Neural crest cell (in vitro differentiated cells): ENCODE results near the gene EDIL3. TPM values are rescaled to one million over a fixed set of nuclear protein-coding genes. Genes with fewer than 3 reads are reported as not detected.

Experiments used
- DNase-seq: peaks from one replicate; pipeline ENCODE4 v3.0.0; 2021; ENCODE audit warnings: low read depth, mixed read lengths, low spot score
- H3K27ac Mint-ChIP-seq: one replicate; pipeline ENCODE4 v1.8.0; 2021; ENCODE audit warnings: mild to moderate bottlenecking, mixed read lengths; ENCODE audit not compliant: unreplicated experiment
- H3K27me3 Mint-ChIP-seq: 2 replicates; pipeline ENCODE4 v1.8.0; 2021; ENCODE audit warnings: low read depth, mild to moderate bottlenecking, mixed read lengths
- H3K36me3 Mint-ChIP-seq: 2 replicates; pipeline ENCODE4 v1.8.0; 2021; ENCODE audit warnings: low read depth, mild to moderate bottlenecking, mixed read lengths
- H3K4me1 Mint-ChIP-seq: 2 replicates; pipeline ENCODE4 v1.8.0; 2021; ENCODE audit warnings: mixed read lengths
- H3K4me3 Mint-ChIP-seq: one replicate; pipeline ENCODE4 v1.8.0; 2021; ENCODE audit warnings: mild to moderate bottlenecking, mixed read lengths
- H3K9me3 Mint-ChIP-seq: 2 replicates; pipeline ENCODE4 v1.8.0; 2021; ENCODE audit warnings: mixed read lengths
- total RNA-seq: library from RNA; stranded (reverse); gene quantifications from 2 replicates; pipeline ENCODE4 v1.2.1, GENCODE V29; 2021
- TF ChIP-seq, protein P1 (sequence below): fragments of 200-600 bp; sonication (generic); conservative IDR thresholded peaks from 2 replicates; pipeline ENCODE4 v1.5.0; 2021; ENCODE audit warnings: antibody characterized with exemption, mild to moderate bottlenecking

EDIL3 gene
- total RNA-seq, 1 donor from 2014 or later = 1.2 TPM

DNA sequence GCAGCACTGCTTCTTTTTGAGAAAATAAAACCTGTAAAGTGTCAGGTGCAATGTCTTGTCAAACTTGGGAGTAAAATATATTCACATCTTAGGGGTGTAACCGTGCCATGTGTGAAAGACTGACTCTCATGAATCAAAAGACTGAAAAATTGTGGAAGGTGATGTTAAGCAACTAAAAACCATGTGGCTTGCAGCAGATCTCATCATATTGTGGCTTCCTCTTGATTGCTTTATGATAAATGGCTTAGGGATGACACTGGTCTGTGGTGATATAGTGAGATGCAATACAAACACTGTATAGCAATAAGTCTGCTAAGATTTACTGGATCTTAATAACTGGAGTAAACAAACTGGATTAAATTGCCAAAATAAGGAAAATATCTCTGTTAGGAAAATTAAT, 321.6 kb downstream of the EDIL3 start:
- Mint-ChIP-seq H3K4me1 (no peaks in the 10 kb centered on the region), H3K9me3 (no peaks in the 10 kb centered on the region), H3K4me3 (no peak overlapping the region), H3K27me3 (no peaks in the 10 kb centered on the region), H3K27ac (no peak overlapping the region), H3K36me3 (no peaks in the 10 kb centered on the region)
- DNase-seq = no peak
- TF ChIP-seq, protein P1, sequence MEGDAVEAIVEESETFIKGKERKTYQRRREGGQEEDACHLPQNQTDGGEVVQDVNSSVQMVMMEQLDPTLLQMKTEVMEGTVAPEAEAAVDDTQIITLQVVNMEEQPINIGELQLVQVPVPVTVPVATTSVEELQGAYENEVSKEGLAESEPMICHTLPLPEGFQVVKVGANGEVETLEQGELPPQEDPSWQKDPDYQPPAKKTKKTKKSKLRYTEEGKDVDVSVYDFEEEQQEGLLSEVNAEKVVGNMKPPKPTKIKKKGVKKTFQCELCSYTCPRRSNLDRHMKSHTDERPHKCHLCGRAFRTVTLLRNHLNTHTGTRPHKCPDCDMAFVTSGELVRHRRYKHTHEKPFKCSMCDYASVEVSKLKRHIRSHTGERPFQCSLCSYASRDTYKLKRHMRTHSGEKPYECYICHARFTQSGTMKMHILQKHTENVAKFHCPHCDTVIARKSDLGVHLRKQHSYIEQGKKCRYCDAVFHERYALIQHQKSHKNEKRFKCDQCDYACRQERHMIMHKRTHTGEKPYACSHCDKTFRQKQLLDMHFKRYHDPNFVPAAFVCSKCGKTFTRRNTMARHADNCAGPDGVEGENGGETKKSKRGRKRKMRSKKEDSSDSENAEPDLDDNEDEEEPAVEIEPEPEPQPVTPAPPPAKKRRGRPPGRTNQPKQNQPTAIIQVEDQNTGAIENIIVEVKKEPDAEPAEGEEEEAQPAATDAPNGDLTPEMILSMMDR = no peak

- Mint-ChIP-seq H3K27me3 (no peaks in the 10 kb centered on the region), H3K36me3 (no peaks in the 10 kb centered on the region), H3K27ac (no peak overlapping the region), H3K4me3 (no peak overlapping the region), H3K4me1 (no peaks in the 10 kb centered on the region), H3K9me3 (no peaks in the 10 kb centered on the region)
- DNase-seq = no peak
- TF ChIP-seq, protein P1 = no peak
Measured at GRCh38 chr5:84059672-84060071, 325.0 kb downstream of the EDIL3 start.

DNA sequence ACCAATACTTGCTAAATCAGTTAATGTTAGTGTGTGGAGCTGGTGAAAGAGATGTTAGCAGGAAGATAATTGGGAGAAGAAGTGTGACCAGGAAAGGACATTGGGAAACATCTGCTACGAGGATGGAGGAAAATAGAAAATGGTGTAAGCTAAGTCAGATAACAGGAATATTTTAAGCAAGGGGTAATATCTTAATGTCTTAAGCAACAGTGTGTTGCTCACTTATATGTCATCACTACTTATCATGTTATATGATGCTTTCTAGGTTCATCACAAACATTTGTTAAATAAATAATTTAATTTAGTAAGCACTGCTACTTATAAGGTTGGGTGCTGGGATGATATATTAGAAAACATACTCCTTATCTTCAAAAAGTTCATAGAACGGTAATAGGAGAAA, 326.1 kb downstream of the EDIL3 start:
- DNase-seq = no peak
- no peaks in the 10 kb centered on the region for H3K27me3 Mint-ChIP-seq
- TF ChIP-seq, protein P1 = no peak
- H3K9me3 Mint-ChIP-seq = no peaks in the 10 kb centered on the region
- no peak overlapping the region for H3K4me3 Mint-ChIP-seq
- H3K36me3 Mint-ChIP-seq = no peaks in the 10 kb centered on the region
- H3K4me1 Mint-ChIP-seq = no peaks in the 10 kb centered on the region
- no peak overlapping the region for H3K27ac Mint-ChIP-seq

DNA sequence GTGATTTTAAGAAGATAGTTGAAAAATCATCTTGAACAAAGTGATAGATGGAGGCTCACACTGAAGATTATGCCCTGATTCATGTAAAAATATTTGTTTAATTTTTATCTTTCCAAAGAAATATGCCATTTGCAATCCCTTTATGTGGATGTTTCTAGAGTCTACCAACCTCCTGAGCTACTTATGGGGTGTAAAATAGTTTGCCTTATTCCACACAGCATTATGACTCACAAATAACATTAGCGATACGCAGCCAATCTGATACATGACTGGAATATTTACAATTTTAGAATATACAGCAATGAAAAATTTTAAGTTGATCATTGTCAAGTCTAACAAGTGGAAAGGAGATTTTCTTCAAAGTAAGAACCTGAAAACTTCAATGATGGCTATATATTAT, 327.5 kb downstream of the EDIL3 start:
- Mint-ChIP-seq H3K9me3 (peaks cover 6% of the 10 kb centered on the region), H3K4me3 (no peak overlapping the region), H3K4me1 (no peaks in the 10 kb centered on the region), H3K27ac (no peak overlapping the region), H3K27me3 (no peaks in the 10 kb centered on the region), H3K36me3 (no peaks in the 10 kb centered on the region)
- TF ChIP-seq, protein P1 = no peak
- no peak for DNase-seq

- Mint-ChIP-seq H3K4me1 (no peaks in the 10 kb centered on the region), H3K4me3 (no peak overlapping the region), H3K27ac (no peak overlapping the region), H3K27me3 (no peaks in the 10 kb centered on the region), H3K36me3 (no peaks in the 10 kb centered on the region), H3K9me3 (no peaks in the 10 kb centered on the region)
- no peak for DNase-seq
- TF ChIP-seq, protein P1 = no peak
Measured at GRCh38 chr5:84045964-84046363, 338.7 kb downstream of the EDIL3 start.

DNA sequence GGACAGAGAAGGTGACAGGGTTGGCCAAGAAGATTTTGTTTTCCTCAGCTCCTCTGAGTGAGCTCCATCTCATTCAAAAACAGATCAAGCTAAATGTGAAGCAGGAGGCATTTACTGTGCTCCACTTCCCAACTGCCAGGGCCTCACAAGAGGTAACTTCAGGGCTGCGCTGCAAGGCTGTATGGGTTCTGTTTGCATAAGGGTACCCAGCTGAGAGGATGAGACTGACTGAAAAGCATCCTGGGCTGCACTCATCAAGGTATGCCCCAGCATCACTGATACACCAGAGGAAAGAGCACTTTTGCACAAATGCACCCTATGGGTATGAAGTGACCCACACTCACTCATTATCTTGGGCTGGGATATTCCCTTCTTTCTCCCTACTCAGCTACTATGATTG, 347.8 kb downstream of the EDIL3 start:
- no peak overlapping the region for H3K27ac Mint-ChIP-seq
- H3K4me1 Mint-ChIP-seq = no peaks in the 10 kb centered on the region
- no peak for DNase-seq
- no peaks in the 10 kb centered on the region for H3K36me3 Mint-ChIP-seq
- H3K27me3 Mint-ChIP-seq = no peaks in the 10 kb centered on the region
- H3K9me3 Mint-ChIP-seq = peaks cover 3% of the 10 kb centered on the region
- TF ChIP-seq, protein P1 = no peak
- no peak overlapping the region for H3K4me3 Mint-ChIP-seq
